LNCaP clone FGC (cell line): ENCODE measurements around the gene KRT10.

Source experiments
- DNase-seq: peaks from one replicate; pipeline ENCODE4 v3.0.0-alpha.2; 2011; ENCODE audit warnings: low read depth
- H3K4me3 ChIP-seq: 2 replicates; pipeline ENCODE4 v1.5.1; 2011; ENCODE audit warnings: mild to moderate bottlenecking, low read depth, low read length, control low read depth
- TF ChIP-seq, protein P1 (sequence below): IDR thresholded peaks from 2 replicates; pipeline ENCODE4 v1.5.1; 2012; ENCODE audit warnings: mild to moderate bottlenecking; ENCODE audit not compliant: control insufficient read depth, insufficient read depth; ENCODE audit errors: extremely low read depth

The KRT10 gene

DNA sequence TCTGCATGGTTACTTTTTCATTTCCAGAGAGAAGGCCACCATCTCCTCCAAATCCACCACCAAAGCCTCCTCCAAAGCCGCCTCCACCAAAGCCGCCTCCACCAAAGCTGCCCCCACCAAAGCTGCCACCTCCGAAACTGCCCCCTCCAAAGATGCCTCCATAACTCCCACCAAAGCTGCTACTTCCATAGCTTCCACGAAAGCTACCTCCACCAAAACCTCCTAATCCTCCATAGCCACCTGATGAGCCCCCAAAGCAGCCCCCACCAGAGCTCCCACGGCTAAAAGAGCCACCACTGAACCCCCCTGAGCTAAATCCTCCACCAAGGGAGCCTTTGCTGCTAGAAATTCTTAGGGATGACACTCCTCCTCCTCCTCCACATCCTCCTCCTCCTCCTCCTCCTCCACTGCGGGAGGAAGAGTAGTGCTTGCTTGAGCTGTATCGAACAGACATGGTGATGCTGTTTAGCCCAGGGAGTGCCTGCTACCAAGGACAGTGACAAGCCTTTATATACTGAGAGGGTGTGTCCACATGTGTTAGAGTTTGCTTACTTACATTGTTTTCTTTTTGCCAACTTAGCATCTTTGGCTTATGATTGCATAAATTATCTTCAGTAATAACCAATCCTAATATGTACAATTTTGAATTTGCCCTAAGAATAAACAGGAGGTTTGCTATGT lies at the start of gene KRT10:
KRT10 (minus strand) TSS at position 483 of the 681 bp plus-strand sequence; CDS start at position 454, 29 bp downstream.
- TF ChIP-seq, protein P1, sequence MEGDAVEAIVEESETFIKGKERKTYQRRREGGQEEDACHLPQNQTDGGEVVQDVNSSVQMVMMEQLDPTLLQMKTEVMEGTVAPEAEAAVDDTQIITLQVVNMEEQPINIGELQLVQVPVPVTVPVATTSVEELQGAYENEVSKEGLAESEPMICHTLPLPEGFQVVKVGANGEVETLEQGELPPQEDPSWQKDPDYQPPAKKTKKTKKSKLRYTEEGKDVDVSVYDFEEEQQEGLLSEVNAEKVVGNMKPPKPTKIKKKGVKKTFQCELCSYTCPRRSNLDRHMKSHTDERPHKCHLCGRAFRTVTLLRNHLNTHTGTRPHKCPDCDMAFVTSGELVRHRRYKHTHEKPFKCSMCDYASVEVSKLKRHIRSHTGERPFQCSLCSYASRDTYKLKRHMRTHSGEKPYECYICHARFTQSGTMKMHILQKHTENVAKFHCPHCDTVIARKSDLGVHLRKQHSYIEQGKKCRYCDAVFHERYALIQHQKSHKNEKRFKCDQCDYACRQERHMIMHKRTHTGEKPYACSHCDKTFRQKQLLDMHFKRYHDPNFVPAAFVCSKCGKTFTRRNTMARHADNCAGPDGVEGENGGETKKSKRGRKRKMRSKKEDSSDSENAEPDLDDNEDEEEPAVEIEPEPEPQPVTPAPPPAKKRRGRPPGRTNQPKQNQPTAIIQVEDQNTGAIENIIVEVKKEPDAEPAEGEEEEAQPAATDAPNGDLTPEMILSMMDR = no peak
- no peak within 1 kb of the TSS for H3K4me3 ChIP-seq
- no peak for DNase-seq

DNA sequence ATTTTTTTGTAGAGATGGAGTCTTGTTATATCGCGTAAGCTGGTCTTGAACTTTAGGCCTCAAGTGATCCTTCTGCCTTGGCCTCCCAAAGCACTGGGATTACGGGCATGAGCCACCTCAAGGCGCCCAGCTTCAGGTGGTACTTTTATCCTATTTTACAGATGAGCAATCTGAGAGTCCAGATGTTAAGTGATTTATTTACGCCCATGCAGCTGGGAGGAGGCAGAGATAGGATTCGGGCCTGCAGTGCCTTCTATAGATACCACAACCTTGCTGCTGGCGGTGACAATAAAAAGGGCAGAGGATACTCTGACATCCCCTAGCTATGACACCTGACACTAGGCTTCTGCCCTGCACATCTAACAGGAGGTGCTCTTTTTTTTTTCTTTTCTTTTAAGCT lies 48.9 kb upstream of the KRT10 start:
- H3K4me3 ChIP-seq = no peak overlapping the region
- TF ChIP-seq, protein P1 = no peak
- no peak for DNase-seq

DNA sequence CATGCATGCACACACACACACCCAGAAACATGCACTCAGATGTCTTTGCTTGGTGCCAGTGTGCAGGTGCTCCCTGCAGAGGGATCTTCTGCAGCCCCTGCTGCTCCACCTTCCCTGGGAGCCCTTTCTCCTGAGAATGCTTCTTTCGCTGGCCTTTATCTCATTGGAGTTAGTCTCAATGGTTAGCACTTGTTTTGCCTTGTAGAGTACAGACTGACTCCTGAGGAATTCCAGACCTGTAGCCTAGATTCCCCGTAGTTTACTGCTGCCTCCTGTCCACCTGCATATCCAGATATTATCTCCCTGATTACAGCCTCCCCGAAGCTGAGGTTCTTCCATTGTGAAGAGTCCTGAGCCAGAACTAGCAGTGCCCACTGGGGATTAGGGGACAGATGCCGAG lies 47.7 kb upstream of the KRT10 start:
- DNase-seq = no peak
- TF ChIP-seq, protein P1 = no peak
- no peak overlapping the region for H3K4me3 ChIP-seq

DNA sequence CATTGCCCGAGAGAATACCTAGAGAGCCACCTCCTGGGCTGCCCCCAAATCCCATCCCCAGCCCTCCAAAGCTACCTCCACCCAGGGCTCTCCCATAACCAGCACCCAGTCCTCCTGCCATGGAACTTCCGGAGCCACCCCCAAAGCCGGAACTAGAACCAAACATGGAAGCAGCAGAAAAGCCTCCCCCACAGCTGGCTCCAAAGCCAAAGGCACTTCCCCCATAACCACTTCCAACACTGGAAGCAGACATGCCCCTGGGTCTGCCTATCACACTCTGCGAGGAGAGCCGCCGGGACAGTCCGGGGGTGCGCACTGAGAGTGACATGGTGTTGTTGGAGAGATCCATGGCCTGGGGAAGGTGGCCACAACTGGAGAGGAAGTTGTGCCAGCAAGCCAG lies 44.4 kb upstream of the KRT10 start, which contains the start of gene KRT12:
KRT12 (minus strand) TSS at position 386 of the 400 bp plus-strand sequence; CDS start at position 349, 37 bp downstream.
- H3K4me3 ChIP-seq = no peak within 1 kb of the TSS
- TF ChIP-seq, protein P1 = no peak
- DNase-seq = no peak

DNA sequence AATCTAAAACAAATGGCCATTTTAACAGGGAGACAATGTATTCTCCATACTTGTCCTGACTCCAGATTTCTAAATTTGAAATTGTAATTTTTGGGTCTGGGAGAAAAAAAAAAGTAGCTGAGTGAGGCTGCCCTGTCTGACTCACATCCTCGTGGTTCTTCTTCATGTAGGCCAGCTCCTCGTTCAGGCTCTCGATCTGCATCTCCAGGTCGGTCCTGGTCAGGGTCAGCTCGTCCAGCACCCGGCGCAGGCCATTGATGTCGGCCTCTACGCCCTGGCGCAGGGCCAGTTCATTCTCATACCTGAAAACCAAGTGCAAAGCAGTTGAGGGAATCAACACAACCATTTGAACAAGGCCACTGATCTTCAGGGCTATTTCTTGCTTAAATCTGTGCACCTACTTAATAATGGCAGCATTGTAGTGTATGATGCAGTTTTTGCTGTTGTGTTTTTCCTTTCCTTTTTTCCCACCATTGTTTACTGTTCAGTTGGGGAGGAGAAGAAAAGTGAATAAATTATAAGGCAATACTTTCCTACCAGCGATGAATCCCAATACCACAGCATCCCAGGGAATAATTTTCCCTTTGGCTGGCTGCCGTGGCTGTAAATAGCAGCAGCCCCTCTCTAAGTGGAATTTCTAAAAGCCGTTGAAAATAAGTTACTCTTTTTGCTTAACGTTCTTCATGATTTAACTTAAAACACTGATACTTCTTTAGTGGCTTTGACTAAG lies 42.4 kb upstream of the KRT10 start:
- no peak for DNase-seq
- H3K4me3 ChIP-seq = no peak overlapping the region
- TF ChIP-seq, protein P1 = no peak

DNA sequence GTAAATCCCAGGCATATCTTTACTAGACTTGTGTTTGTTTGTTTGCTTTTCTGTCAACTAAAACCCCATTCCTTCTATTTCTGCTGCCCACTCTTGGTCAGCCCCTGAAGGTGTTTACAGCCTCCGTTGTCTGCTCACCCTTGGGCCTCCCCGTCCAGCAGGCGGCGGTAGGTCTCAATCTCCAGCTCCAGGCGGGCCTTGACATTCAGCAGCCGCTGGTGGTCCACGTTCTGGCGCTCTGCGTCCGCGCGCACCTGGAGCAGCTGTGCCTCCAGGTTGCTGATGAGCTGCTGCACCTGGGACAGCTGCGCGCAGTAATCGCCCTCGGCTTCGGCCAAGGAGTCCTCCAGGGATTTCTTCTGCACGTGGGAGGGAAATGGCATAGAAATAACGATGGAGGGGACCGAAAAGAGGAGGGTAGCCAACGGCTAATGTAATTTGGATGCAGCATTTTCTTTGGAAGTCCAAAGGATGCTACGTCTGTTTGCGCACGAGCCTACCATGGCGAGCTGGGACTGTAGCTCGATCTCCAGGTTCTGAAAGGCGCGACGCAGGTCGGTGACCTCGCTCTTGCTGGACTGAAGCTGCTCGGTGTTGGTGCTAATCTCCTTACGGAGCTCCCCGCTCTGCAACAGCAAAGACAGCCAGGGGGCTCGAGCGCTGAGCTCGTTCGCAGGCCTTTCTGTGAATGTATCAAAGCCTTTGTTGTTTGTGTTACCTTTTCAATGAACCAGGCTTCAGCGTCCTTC lies 40.7 kb upstream of the KRT10 start:
- TF ChIP-seq, protein P1 = peak; percentile 38
- DNase-seq = no peak
- H3K4me3 ChIP-seq = no peak overlapping the region
